Activated T-helper 1 cell treated with anti-CD3 and anti-CD28 coated beads, Interleukin-12 subunit alpha, Interleukin-12 subunit beta, Interleukin-2, Interleukin-4 antibody, amounts not matched to agents 30 ng/mL and 10 ng/mL and 1 ng/mL, durations not matched to agents 14 hours and 24 hours and 36 hours (primary cell): Measurements from ENCODE around the gene TMEM129. TPM values are rescaled to one million over a fixed set of nuclear protein-coding genes. Genes with fewer than 3 reads are reported as not detected.

Source experiments
- DNase-seq: peaks from one replicate; pipeline ENCODE4 v3.0.0; 2021; ENCODE audit warnings: low spot score
- H3K27ac Mint-ChIP-seq: one replicate; pipeline ENCODE4 v1.8.0; 2021; ENCODE audit warnings: mild to moderate bottlenecking, mixed read lengths
- H3K27me3 Mint-ChIP-seq: one replicate; pipeline ENCODE4 v1.8.0; 2022; ENCODE audit warnings: mild to moderate bottlenecking, moderate library complexity, mixed read lengths; ENCODE audit not compliant: insufficient read depth
- H3K36me3 Mint-ChIP-seq: one replicate; pipeline ENCODE4 v1.8.0; 2021; ENCODE audit warnings: low read depth, mixed read lengths
- H3K4me1 Mint-ChIP-seq: one replicate; pipeline ENCODE4 v1.8.0; 2021; ENCODE audit warnings: low read depth, mixed read lengths
- H3K4me3 Mint-ChIP-seq: one replicate; pipeline ENCODE4 v1.8.0; 2021; ENCODE audit warnings: mild to moderate bottlenecking, moderate library complexity, mixed read lengths
- H3K9me3 Mint-ChIP-seq: one replicate; pipeline ENCODE4 v1.8.0; 2021; ENCODE audit warnings: mixed read lengths
- intact Hi-C: fragments of 100-400 bp; cut with micrococcal nuclease; formaldehyde crosslinking; loops from one replicate; pipeline ENCODE4 v1.15.1; 2024
- total RNA-seq: library from RNA; stranded (reverse); gene quantifications from 2 replicates; pipeline ENCODE4 v1.2.3, GENCODE V29; 2022

The TMEM129 gene, protein sequence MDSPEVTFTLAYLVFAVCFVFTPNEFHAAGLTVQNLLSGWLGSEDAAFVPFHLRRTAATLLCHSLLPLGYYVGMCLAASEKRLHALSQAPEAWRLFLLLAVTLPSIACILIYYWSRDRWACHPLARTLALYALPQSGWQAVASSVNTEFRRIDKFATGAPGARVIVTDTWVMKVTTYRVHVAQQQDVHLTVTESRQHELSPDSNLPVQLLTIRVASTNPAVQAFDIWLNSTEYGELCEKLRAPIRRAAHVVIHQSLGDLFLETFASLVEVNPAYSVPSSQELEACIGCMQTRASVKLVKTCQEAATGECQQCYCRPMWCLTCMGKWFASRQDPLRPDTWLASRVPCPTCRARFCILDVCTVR
- 27.4 and 28.4 TPM in 2 replicates for total RNA-seq

GRCh38 chr4:1721003-1721665 is at the start of gene TMEM129, which contains the start of gene TACC3:
Gene TMEM129 (minus strand): TSS chr4:1721323. CDS start chr4:1720837, 486 bp downstream.
Gene TACC3 (plus strand): TSS chr4:1721521. CDS start chr4:1723422, 1,901 bp downstream.
- DNase-seq = peak; percentile 90
- H3K4me3 Mint-ChIP-seq = peak within 1 kb of the TSS; percentile 94
- H3K27me3 Mint-ChIP-seq = no peaks in the 10 kb centered on the region
- peak within 1 kb of the TSS; percentile 97 for H3K27ac Mint-ChIP-seq
- intact Hi-C loops = loop anchor here (1.0 to 5.0 kb wide), 10 partner anchors 9 to 1356 kb away; partner anchors contain the start of genes CFAP99, FAM53A, GRK4 and LETM1
- no peaks in the 10 kb centered on the region for H3K9me3 Mint-ChIP-seq
- H3K36me3 Mint-ChIP-seq = peaks cover 36% of the 10 kb centered on the region
- peaks cover 45% of the 10 kb centered on the region for H3K4me1 Mint-ChIP-seq

DNA sequence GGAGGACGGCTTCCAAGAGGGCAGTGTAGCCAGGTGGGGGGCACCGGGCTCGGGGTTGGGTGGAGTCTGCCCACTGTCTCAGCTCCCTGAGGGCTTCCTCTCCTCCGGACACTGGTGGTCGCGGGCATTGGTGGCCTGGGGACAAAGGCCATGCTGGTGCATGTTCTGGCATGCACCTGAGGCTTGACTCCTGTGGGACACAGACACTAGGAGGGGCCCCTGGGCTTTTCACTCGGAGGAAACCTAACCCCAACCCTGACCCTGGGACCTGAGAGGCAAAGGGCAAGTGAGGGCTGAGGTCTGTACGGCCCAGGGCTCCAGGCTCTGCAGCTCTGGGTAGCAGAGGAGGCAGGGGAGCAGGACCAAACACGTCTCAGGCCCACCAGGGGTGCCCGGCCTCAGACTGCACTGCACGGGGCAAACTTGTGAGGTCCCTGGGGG is 49.7 kb upstream of the TMEM129 start:
- DNase-seq = no peak
- no peak overlapping the region for H3K4me3 Mint-ChIP-seq
- H3K27ac Mint-ChIP-seq = no peak overlapping the region
- H3K9me3 Mint-ChIP-seq = no peaks in the 10 kb centered on the region
- intact Hi-C loops = no loop called here
- H3K4me1 Mint-ChIP-seq = no peaks in the 10 kb centered on the region
- no peaks in the 10 kb centered on the region for H3K36me3 Mint-ChIP-seq
- peaks cover 7% of the 10 kb centered on the region for H3K27me3 Mint-ChIP-seq

- H3K9me3 Mint-ChIP-seq = no peaks in the 10 kb centered on the region
- intact Hi-C loops = no loop called here
- no peak overlapping the region for H3K27ac Mint-ChIP-seq
- H3K4me1 Mint-ChIP-seq = no peaks in the 10 kb centered on the region
- H3K36me3 Mint-ChIP-seq = no peaks in the 10 kb centered on the region
- peaks cover 10% of the 10 kb centered on the region for H3K27me3 Mint-ChIP-seq
- no peak for DNase-seq
- H3K4me3 Mint-ChIP-seq = no peak overlapping the region
Observed at GRCh38 chr4:1770245-1770644, 49.1 kb upstream of the TMEM129 start.

GRCh38 chr4:1769692-1770091 is 48.6 kb upstream of the TMEM129 start:
- no peak for DNase-seq
- H3K27ac Mint-ChIP-seq = no peak overlapping the region
- intact Hi-C loops = no loop called here
- H3K36me3 Mint-ChIP-seq = no peaks in the 10 kb centered on the region
- peaks cover 14% of the 10 kb centered on the region for H3K27me3 Mint-ChIP-seq
- H3K4me3 Mint-ChIP-seq = no peak overlapping the region
- no peaks in the 10 kb centered on the region for H3K9me3 Mint-ChIP-seq
- no peaks in the 10 kb centered on the region for H3K4me1 Mint-ChIP-seq

DNA sequence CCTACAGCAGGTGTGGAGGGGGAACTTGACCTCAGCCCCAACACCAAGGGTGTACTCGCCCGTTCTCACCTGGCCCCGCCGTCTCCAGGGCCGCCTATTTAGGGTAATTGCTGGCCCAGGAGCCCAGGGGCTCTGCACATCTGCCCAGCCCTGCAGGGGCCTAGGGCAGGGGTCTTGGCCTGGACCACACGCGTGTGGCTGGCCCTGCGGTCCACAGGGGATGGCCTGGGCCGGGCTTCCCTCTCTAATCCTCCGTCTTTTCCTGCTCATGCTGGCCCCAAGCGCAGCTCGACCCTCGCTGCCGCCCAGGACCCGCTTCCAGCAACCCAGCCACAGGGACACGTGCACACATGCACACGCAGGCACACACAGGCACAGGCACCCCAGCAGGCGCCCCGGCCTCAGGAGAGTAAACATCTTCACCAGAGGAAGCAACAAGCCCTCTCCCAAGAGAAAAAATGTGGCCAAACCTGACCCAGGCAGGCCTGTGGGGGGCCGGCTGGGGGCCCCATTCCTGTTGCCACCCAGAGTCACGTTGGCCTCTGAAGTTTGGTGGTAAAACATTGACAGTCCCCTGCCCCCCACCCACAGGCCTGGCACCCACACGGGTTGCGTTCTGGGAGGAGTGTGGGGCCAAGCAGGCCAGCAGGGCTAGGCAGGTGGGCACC is 47.4 kb upstream of the TMEM129 start:
- Mint-ChIP-seq H3K4me3 (peak overlapping the region; percentile 79), H3K27me3 (peaks cover 18% of the 10 kb centered on the region), H3K9me3 (no peaks in the 10 kb centered on the region), H3K36me3 (no peaks in the 10 kb centered on the region), H3K27ac (no peak overlapping the region), H3K4me1 (no peaks in the 10 kb centered on the region)
- intact Hi-C loops = no loop called here
- no peak for DNase-seq

DNA sequence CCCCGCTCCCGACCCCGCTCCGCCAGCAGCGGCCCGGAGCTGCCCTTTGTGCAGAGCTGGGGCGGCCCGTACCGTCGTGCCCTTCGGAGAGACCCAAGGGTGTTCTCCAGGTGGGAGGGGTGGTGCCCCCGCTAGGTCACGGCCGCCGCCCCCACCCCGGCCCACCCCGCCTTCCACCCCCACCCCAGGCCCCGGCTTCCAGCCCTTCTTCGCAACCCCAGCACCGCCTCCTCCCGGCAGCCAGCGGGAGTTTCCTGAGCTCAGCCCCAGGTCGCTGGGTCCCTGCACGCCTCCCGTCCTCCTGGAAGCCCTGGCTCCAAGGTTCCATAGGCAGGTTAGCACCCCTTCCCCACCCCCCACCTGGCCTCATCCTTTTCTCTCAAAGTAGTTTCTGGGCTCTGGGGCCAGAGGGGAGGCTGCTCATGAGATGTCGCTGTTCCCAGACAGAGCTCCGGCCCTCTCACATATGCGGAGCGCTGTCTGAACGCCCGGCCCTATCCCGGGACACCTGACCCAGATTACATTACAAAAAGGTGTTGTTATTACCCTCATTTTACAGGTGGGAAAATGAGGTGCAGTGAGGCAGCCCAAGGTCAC is 46.7 kb upstream of the TMEM129 start:
- Mint-ChIP-seq H3K4me3 (peak overlapping the region; percentile 79), H3K36me3 (no peaks in the 10 kb centered on the region), H3K9me3 (no peaks in the 10 kb centered on the region), H3K4me1 (no peaks in the 10 kb centered on the region), H3K27ac (no peak overlapping the region), H3K27me3 (peaks cover 21% of the 10 kb centered on the region)
- intact Hi-C loops = no loop called here
- peak; percentile 14 for DNase-seq

GRCh38 chr4:1767061-1767769 is 46.1 kb upstream of the TMEM129 start:
- Mint-ChIP-seq H3K4me1 (no peaks in the 10 kb centered on the region), H3K4me3 (no peak overlapping the region), H3K27ac (no peak overlapping the region), H3K27me3 (peaks cover 21% of the 10 kb centered on the region), H3K9me3 (no peaks in the 10 kb centered on the region), H3K36me3 (no peaks in the 10 kb centered on the region)
- no peak for DNase-seq
- intact Hi-C loops = no loop called here

DNA sequence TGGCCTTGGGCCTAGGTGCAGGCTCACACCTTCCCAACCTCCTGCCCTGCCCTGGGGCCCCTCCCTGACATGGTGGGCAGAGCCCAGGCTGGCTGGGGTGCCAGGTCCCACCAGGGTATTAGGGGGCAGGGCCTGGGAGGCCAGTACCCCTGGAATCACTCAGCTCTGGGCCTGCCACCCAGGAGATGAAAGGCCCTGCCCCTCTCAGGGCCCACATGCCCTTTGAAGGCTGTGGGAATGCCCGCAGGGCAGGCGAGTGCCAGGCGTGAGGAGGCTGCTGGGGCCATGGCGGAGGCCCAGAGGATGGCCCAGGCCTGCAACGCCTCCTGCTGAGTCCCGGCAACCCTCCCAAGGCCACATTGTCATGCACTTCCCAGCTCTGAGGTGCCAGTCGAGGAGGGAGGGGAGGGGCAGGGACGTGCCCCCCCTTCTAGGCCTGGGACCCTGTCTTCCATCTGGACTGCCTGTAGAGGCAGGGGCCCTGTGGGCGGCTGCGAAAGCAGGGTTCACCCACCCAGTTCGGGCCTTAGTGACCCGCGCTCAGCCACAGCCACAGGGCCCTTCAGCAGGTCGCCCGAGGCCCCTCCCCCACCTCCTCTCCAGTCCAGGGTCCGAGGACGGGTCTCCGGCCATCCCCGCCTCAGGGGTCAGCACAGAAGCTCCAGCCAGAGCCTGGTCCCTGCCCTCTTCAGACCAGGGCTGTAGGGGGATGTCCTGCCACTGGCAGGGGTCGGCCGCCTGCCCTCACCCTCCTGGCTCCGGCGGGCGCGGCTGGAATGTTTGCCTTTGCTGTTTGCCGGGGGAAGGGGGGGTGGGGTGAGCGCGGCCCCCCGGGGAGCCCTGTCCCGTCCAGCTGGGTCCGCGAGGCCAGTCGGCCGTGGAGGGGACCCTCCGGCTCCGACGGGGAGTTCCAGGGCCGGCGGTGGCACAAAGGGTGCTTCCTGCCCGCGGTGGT is 45.3 kb upstream of the TMEM129 start:
- no peak overlapping the region for H3K4me3 Mint-ChIP-seq
- H3K9me3 Mint-ChIP-seq = no peaks in the 10 kb centered on the region
- DNase-seq = no peak
- H3K27ac Mint-ChIP-seq = no peak overlapping the region
- H3K27me3 Mint-ChIP-seq = peaks cover 21% of the 10 kb centered on the region
- no peaks in the 10 kb centered on the region for H3K36me3 Mint-ChIP-seq
- intact Hi-C loops = no loop called here
- H3K4me1 Mint-ChIP-seq = no peaks in the 10 kb centered on the region

GRCh38 chr4:1765409-1766072 is 44.4 kb upstream of the TMEM129 start:
- intact Hi-C loops = no loop called here
- Mint-ChIP-seq H3K36me3 (no peaks in the 10 kb centered on the region), H3K27me3 (peaks cover 21% of the 10 kb centered on the region), H3K4me3 (peak overlapping the region; percentile 7), H3K9me3 (no peaks in the 10 kb centered on the region), H3K4me1 (no peaks in the 10 kb centered on the region), H3K27ac (no peak overlapping the region)
- DNase-seq = no peak

DNA sequence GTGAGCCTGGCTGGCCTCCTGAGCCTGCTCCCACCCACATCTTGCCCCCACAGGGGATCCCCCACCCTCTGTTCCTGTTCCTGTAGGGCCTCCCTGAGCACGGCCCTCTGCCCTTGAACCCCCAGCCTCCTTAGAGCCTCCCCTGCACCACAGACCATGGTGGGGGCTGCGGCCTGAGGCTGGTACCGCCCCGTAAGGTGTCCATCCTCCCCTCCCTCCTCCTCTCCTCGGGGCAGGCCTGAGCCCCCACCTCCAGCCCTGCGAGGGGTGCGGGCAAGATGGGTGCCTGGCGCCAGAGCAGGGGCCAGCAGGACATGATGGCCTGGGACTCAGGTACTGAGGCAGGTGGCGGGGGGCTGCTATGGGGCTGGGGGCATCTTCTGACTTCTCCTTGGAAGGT is 43.5 kb upstream of the TMEM129 start:
- H3K9me3 Mint-ChIP-seq = no peaks in the 10 kb centered on the region
- no peaks in the 10 kb centered on the region for H3K36me3 Mint-ChIP-seq
- intact Hi-C loops = no loop called here
- peaks cover 6% of the 10 kb centered on the region for H3K4me1 Mint-ChIP-seq
- DNase-seq = no peak
- no peak overlapping the region for H3K27ac Mint-ChIP-seq
- no peak overlapping the region for H3K4me3 Mint-ChIP-seq
- H3K27me3 Mint-ChIP-seq = peaks cover 21% of the 10 kb centered on the region

DNA sequence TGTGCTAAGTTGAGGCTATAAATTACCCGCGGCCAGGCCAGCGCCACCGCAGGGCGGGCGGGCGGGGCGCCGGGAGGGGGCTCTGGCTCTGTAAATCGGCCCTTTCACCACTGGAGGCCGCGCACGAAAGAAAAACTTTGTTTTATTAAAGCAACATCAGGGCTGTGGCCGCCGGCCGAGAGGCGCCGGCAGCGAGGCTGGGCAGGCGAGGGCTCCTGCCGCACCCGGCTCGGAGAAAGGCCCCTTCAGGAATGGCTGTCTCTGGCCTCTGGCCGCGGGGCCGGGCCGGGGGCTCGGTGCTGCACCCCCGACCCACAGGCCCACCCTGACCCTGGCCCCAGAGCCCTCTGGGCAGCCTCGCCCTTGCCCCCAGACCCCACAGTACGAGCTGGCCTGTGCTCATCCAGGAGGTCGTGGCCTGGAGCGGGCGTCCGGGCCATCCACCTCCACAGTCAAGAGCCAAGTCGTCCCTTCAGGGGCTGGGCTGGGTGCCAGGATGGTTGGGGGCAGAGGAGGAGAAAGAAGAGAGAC is 42.5 kb upstream of the TMEM129 start:
- no peak for DNase-seq
- intact Hi-C loops = no loop called here
- Mint-ChIP-seq H3K4me1 (peaks cover 6% of the 10 kb centered on the region), H3K9me3 (no peaks in the 10 kb centered on the region), H3K27me3 (peaks cover 21% of the 10 kb centered on the region), H3K27ac (no peak overlapping the region), H3K4me3 (no peak overlapping the region), H3K36me3 (no peaks in the 10 kb centered on the region)
